HG03045 (cell line): ENCODE data around the gene RBM10.

Source experiments
- ATAC-seq: cut with Tn5 transposase; IDR thresholded peaks from one replicate; pipeline ENCODE4 v1.9.1; 2021; ENCODE audit warnings: mild to moderate bottlenecking, moderate library complexity; ENCODE audit not compliant: unreplicated experiment

The RBM10 gene

DNA sequence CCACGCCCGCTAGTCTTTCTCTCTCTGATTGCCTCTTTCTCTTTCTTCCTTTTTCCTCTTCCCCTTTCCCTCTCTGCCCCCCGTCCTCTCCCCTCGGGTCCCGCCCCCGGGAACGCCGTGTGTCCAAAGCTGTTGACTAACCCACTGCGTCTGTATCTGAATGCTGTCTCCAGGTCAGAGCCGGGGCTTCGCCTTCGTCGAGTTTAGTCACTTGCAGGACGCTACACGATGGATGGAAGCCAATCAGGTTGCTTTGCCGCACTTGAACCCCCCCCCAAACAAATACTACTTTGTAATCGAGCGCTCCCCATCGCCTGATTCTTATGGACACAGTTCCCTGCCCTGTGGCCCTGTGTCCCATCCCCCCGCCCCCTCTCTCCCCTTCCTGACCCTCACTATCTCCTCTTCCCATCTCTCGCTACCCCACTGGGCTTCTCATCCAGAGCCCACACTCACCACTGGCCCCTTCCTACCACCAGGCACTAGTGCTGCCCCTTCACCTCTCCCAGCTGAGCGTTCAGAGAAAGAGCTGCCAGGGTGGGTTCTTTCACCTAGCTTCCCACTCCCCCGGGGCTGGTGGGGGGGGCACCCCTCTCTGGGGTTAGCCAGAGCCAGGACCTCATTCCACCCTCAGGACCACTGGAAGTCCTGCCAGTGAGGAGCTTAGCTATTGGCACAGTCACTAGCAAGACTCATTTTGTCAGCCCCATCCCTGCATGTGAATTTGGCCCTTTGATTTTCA is 30.0 kb downstream of the RBM10 start:
- ATAC-seq: no peak

DNA sequence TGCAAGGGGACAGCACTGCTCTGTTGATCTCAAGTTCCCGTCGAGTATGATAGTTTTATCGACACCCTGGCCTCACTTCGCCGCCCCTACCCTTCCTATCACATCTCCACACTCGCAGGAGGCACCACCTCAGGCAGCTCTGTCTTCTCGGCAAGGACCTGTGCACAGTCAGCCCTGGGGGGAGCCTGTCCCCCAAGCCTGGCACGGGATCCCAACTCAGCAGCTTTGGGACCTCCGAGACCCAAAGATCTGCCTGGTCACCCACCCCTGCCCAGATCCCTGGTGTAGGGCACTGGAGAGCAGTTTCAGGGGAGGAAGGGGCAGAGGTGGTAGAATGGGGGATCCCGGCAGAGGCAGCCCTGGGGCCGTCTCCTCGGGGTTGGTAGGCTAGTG is 30.6 kb downstream of the RBM10 start:
- no peak for ATAC-seq

DNA sequence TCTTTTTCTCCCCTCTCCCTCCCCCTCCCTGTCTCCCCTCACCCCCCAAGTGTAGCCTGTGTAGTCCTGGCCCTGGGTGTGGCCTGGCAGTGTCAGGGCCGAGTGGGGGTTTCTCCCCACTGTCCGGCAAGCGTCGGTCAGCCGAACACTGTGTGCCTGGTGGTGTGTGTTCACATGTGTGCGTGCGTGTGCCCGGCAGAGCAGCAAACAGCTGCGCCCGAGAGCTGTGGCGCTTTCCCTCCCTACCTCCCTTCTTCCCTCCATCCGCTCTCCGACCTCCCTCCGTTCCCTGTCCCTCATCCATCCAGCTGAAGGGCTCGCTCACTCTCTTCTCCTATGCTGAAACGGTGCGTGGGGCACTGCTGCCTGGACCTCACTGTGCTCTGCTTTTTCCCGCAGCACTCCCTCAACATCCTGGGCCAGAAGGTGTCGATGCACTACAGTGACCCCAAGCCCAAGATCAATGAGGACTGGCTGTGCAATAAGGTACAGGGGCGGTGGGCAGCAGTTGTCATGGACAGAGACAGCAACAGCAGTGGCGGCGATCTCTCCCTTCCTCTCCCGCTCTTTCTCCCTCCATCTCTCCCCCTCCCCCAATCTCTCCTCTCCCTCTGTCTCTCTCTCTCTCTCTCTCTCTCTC is 31.2 kb downstream of the RBM10 start:
- no peak for ATAC-seq

DNA sequence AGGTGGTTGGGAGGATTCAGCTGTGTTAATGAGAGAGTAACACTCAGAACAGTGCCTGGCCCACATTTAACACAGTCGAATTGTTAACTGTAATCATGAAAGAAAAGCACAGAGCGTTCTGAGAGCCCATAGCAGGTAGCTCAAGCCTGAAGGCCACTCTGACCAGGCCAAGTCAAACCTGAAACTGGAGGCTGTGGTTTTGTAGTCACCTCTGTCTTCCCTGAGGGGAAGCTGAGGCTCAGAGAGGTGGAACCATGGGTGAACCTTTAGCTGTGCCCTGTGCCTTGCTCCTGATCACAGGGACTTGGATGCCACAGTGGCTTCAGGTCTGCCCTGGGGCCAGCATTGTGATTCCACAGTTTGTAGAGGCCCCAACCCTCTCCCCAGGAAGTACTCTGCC is 32.1 kb downstream of the RBM10 start:
- ATAC-seq: no peak

DNA sequence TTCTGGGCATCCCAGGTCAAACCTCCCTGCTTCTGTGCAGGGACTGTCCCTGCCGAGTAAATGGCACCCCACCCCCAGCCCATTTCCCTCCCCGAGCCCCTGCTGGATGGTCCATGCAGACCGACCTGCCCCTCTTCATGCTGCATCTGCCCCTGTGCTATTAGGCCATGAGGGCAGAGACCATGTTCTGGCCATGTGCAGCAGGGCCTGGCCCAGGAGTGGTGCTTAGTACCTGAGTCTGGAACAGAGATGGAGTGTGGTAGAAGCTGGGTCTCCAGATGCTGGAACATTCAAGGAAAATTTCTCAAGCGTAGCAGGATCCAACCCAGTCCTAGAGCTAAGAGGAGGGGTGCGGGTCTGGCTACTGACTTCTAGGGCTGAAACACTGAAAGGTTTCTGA is 33.3 kb downstream of the RBM10 start:
- no peak for ATAC-seq

DNA sequence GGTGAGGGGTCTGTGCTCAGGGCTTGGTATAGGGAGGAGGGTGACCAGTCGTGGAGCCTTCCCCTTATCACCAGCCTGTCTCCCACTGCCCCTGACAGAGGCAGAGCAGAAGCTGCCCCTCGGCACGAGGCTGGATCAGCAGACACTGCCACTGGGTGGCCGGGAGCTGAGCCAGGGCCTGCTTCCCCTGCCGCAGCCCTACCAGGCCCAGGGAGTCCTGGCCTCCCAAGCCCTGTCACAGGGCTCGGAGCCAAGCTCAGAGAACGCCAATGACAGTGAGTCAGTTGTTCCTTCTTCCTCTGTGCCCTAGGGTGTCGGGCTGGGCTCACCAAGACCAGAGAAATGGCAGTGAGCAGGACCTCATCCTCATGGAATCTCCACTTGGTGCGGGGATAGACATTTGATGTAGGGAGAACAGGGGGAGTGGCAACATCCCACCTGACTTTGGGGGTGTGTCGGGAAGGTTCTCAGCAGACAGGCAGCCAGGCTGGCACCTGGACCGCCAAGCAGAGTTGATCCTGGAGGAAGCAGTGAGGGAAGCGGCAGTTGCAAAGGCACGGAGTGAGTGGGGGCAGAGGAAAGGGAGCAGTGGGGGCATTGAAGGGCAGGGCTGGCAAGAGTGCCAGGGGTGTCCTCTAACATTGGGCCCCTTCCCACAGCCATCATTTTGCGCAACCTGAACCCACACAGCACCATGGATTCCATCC is 34.4 kb downstream of the RBM10 start:
- no peak for ATAC-seq

DNA sequence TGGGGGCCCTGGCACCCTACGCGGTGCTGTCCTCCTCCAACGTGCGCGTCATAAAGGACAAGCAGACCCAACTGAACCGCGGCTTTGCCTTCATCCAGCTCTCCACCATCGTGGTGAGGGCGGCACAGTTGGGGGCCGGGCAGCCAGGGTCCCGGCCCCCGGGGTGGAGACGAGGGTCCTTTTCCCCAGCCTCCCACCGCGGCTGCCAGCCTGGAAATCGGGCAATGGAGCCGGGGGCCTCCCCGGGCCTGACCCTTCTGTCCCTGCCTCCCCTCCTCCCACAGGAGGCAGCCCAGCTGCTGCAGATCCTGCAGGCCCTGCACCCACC is 34.9 kb downstream of the RBM10 start:
- ATAC-seq: no peak

DNA sequence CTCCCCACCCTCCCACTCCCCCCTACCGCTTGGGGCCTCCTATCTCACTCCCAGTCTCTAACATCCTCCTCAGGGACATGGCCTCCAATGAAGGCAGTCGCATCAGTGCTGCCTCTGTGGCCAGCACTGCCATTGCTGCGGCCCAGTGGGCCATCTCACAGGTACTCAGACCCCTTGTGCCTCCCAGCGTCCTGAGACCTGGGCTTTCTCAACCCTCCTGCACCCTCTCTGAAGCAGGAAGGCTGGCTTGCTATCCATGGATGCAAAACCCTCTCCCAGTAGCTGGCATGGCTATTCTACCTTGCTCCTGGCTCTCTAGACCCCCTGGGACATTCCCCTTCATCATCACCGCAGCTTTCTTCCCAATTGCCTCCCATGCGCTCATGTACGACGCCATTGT is 35.3 kb downstream of the RBM10 start:
- ATAC-seq: no peak

DNA sequence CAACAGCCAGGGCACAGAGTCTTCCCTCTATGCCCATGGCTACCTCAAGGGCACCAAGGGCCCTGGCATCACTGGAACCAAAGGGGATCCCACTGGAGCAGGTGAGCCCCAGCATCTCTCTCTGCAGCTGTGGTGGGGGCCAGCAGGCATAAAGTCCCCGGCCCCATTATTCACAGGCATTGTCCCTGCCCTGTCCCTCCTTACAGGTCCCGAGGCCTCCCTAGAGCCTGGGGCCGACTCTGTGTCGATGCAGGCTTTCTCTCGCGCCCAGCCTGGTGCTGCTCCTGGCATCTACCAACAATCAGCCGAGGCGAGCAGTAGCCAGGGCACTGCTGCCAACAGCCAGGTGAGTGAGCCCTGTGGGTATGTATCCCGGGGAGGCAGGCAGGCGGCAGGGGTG is 36.3 kb downstream of the RBM10 start:
- no peak for ATAC-seq

DNA sequence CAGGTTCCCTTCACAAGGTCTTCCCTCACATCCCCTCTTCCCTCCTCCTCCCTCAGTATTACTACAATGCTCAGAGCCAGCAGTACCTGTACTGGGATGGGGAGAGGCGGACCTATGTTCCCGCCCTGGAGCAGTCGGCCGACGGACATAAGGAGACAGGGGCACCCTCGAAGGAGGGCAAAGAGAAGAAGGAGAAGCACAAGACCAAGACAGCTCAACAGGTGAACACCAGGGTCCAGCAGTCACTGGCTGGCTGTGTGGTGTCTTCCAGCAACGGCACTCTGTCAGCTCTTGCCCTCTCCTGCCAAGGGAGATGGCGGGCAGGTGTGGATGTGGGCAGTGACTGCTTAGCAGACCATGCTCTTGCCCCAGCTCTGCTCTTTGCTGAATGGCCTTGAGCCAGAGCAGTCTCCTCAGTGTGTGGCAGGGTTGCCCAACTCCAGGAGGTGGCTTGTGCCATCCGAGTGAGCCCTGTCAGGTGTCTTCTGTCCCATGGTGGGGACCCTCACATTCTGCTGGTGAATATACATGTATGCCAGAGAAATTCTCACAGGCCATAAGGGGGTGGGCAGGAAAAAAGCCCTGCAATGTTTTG is 37.2 kb downstream of the RBM10 start:
- no peak for ATAC-seq

DNA sequence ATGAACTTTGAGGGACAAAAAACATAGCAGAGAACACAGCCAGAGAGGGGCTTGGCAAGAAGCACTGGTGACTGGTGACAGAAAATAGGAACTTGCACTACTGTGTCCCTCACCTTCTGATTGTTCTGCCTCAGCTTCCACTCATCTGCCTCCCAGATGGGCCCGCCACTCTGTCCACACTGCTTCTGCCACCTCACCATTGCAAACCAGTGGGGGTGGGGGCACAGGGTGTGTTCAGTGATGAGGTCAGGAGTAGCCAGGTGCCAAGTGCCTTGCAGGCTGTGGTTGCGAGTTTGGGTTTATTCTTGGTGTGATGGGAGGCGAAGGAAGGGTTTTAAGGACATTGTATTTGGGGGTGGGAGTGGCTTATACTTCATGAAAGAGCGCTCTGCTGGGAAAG is 39.5 kb downstream of the RBM10 start:
- no peak for ATAC-seq

DNA sequence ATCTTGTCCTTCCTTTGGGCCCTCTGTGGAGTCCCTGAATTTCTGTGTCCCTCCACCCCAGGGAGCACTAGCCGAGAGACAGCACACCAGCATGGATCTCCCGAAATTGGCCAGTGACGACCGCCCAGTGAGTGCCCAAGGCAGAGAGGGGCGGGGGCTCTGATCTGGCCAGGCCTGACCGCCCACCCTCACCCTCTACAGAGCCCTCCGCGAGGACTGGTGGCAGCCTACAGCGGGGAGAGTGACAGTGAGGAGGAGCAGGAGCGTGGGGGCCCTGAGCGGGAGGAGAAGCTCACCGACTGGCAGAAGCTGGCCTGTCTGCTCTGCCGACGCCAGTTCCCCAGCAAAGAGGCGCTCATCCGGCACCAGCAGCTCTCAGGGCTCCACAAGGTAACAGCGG is 40.2 kb downstream of the RBM10 start:
- no peak for ATAC-seq

DNA sequence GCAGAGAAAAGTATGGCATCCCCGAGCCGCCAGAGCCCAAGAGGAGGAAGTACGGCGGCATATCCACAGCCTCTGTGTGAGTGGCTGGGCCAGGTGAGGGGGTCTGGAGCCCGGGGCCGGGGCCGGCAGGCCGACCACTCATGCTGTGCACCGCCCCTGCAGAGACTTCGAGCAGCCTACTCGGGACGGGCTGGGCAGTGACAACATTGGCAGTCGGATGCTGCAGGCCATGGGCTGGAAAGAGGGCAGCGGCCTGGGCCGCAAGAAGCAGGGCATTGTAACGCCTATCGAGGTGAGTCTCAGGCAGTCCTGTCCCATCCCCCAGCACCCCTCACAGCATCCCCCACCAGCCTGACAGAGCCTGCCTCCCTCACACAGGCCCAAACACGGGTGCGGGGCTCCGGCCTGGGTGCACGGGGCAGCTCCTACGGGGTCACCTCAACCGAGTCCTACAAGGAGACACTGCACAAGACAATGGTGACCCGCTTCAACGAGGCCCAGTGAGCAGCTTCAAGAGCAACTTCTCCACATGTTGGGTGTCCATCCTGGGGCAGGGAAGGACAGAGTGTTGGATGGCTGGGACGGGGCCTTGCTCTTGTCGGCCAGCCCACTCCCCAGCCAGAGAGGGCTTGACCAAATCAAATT is 41.2 kb downstream of the RBM10 start:
- no peak for ATAC-seq

DNA sequence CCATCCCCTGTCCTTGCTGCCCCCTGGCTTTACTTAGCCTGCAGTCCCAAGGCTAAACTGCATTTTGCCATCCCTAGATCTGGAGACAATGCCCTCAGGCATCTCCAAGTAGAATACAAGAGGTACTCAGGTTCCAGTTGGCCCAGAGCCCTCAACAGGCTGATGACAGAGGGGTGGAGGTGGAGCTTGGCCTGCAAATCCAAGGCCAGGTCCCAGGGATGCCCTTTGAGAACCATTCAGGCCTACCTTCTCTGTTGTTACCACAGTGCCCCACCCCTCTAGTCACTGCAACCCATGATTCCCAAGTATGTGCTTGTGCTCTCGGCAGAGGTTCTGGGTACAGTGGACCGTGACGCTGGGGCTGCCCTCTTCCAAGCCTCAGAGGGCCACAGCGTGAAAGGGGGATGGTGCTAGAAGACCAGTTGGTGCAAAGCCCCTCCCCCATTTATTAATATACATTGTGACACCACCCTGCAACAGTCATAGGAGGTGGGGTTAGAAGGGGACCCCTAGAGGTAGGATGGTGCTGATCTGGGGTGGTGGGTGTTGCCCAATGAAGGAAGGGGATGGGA is 42.2 kb downstream of the RBM10 start:
- no peak for ATAC-seq

DNA sequence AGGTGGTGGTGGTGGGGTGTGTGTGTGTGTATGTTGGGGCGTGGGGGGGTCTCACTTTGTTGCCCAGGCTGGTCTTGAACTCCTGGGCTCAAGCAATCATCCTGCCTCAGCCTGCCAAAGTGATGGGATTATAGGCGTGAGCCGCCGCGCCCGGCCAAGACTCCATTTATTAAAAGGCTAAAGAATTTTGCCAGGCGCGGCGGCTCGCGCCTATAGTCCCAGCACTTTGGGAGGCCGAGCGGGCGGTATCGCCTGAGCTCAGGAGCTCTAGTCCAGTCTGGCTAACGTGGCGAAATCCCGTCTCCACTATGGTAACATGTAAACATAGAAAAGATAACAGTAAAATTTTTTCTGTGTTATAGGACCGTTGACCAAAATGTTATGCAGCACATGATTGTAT is 44.9 kb downstream of the RBM10 start:
- ATAC-seq: no peak

DNA sequence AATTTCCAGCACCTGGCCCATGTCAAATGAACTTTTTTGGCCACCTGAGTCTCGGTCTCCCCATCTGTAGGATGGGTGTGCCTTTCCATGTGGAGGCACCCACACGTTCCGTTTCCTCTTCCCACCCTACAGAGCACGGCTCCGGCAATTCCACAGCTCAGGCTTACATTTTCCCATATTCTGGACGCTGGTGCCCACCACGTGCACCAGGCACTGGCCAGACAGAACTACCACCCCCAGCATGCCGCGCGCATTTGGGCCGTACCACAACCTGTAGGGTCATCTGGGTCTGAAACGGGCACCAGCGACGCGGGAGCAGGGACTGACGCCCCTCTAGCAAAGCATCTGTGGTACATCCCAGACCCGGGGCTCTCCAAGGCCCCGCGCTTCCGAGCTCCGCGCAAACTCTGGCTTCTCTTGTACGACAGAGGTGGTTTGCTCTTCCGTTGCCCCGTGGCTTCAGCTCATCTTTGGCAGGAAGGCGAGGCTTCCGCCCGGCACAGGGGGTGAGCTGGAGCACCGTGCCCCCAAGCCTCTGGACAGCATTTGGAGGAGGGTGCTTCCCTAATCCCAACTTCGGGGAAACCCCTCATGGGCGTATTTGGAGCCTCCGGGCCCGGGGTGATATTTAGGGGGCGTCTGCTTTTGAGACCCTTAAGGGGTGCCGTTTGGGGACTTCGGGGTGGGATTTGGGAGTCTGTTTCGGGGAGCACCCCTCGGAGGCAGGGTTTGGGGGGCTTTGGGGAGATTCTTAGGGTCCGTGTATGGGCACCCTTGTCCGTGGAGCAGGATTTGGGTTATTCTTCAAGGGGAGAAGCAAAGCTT is 45.6 kb downstream of the RBM10 start:
- ATAC-seq: peak; percentile 70

DNA sequence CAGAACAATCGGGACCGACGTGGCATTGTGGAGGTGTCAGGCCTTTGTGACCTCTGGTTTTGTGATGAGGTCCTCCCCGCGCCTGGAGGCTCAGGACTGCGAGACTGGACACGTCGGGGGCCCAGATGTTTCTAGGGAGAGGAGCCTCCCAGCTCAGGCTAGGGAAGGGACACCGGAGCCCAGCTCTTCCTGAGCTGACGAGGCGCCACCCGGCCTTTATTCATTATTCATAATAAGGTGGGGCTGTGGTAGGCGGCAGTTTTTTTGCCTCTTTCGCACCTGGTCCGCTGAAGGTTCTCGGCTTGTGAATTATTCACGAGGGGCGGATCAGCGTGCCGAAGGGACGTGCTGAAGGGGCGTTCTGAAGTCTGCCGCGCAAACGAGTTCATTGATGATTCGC is 46.3 kb downstream of the RBM10 start:
- no peak for ATAC-seq

DNA sequence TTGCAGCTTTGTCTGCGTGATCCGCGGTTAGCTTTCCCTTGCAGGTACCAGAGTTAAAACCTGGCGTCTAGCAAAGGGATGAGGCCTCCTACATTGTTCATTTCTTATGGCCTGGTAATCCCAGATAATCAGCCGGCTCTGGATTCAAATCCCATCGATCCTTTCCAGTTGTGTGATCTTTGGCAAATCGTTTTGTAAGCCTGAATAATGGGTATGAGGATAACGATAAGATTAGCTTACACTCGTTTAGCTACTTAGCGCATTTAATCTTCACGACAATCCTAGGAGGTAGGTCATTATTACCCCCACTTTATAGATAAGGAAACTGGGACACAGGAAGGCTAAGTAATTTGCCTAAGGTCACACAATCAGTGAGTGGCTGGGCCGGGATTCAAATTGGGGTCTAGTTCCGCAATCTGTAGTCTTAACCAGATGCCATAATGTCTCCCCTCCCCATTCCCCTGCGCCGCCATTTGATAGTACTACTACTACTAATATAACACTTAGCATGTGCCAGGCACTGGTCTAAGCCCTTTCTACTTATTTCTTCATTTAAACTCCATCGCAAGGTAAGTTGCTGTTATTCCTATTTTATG is 46.9 kb downstream of the RBM10 start:
- no peak for ATAC-seq

DNA sequence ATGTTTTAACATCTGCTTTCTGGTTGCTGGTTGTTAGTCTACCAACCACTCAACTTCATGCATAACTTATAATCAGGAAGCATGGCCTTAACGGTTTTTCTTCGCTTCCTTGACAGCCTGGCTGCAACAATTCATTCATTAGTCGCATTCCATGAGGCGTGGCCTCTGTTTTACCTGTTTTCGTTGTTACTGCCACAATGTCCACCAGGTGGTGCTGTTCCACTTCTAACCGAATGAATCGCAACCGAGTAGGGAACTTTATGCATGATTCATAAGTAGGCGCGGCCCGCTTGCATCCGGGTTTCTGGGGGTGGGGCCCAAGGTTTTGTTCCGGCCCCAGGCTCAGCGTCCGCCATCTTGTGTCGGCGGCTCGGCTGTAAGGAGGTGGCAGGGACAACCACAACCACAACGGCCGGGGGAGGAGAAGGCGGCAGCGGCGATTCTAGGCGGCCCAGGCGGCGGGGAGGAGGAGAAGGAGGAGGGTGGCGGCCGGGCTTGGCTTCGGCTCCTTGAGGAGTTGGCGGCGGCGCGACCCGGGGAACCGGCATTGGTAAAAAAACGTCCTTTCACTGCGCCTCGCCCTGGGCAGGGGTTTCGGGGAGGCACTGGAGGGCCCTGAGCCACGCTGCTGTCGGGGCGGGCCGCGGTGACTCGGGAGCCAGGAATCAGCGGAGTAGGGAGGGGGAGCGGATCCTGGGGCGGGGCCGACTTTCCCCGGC is 48.6 kb downstream of the RBM10 start, which contains the start of gene UBA1:
Gene UBA1, plus strand, starts transcription at position 355 of the 719 bp plus-strand sequence. CDS start 4,974 bp downstream, outside the sequence.
- ATAC-seq: peak; percentile 59
